SU-DHL-6 (cell line): ENCODE results near the gene ANGPTL5.
"Not testable (repeated sequence)": the region's sequence is repeated elsewhere in the genome, so short reads cannot be mapped to it uniquely, and the experiment has no call there.

Experiments
- H2AFZ ChIP-seq: fragments of 200-600 bp; sonication (generic); 2 replicates; pipeline ENCODE4 v1.6.1; 2014; ENCODE audit warnings: low read depth, mild to moderate bottlenecking, moderate library complexity, mixed read lengths, antibody characterized with exemption, low read length; ENCODE audit not compliant: severe bottlenecking
- H3F3A ChIP-seq: fragments of 200-600 bp; shearing (Covaris generic); 2 replicates; pipeline ENCODE4 v1.6.0; 2016; ENCODE audit warnings: antibody characterized with exemption, mild to moderate bottlenecking; ENCODE audit not compliant: insufficient read depth
- H3K27ac ChIP-seq: fragments of 200-600 bp; sonication (generic); 2 replicates; pipeline ENCODE4 v1.5.1; 2016; ENCODE audit warnings: low read depth, mild to moderate bottlenecking, low read length, moderate library complexity, mixed read lengths
- H3K27me3 ChIP-seq: fragments of 200-600 bp; sonication (generic), shearing (Covaris generic); 2 replicates; pipeline ENCODE4 v1.6.0; 2014; ENCODE audit warnings: mild to moderate bottlenecking, low read length
- H3K36me3 ChIP-seq: fragments of 200-600 bp; sonication (generic); 2 replicates; pipeline ENCODE4 v1.6.1; 2014; ENCODE audit warnings: mild to moderate bottlenecking, low read length, mixed read lengths
- H3K4me2 ChIP-seq: fragments of 300-600, 200-600 bp; shearing (Covaris generic), sonication (generic); 2 replicates; pipeline ENCODE4 v1.6.0; 2014; ENCODE audit warnings: low read length, low read depth, mild to moderate bottlenecking; ENCODE audit not compliant: poor library complexity, severe bottlenecking
- H3K4me3 ChIP-seq: fragments of 200-600 bp; sonication (generic); 2 replicates; pipeline ENCODE4 v1.5.1; 2014; ENCODE audit warnings: antibody characterized with exemption, low read length, mild to moderate bottlenecking, mixed read lengths; ENCODE audit not compliant: insufficient read depth, poor library complexity, severe bottlenecking
- H3K79me2 ChIP-seq: fragments of 200-600 bp; sonication (generic); 2 replicates; pipeline ENCODE4 v1.6.1; 2014; ENCODE audit warnings: mild to moderate bottlenecking, low read length, moderate library complexity; ENCODE audit not compliant: insufficient read depth
- H3K9ac ChIP-seq: fragments of 200-600 bp; sonication (generic); 2 replicates; pipeline ENCODE4 v1.7.0; 2014; ENCODE audit warnings: mild to moderate bottlenecking, low read length
- H3K9me2 ChIP-seq: fragments of 200-600 bp; sonication (generic); replicated peaks from 2 replicates; pipeline ENCODE4 v1.6.1; 2014; ENCODE audit warnings: low read length; ENCODE audit not compliant: insufficient read depth
- H3K9me3 ChIP-seq: fragments of 200-600 bp; sonication (generic); 2 replicates; pipeline ENCODE4 v1.6.1; 2014; ENCODE audit warnings: low read length, mixed read lengths; ENCODE audit not compliant: insufficient read depth
- H4K20me1 ChIP-seq: fragments of 200-600 bp; sonication (generic); 2 replicates; pipeline ENCODE4 v1.6.1; 2014; ENCODE audit warnings: low read depth, mild to moderate bottlenecking, antibody characterized with exemption, low read length, moderate library complexity, mixed read lengths
- EZH2phosphoT487 ChIP-seq: fragments of 200-600 bp; sonication (generic), shearing (Covaris generic); conservative IDR thresholded peaks from 2 replicates; pipeline ENCODE4 v1.6.1; 2018; ENCODE audit warnings: mild to moderate bottlenecking, antibody characterized with exemption, low read length, moderate library complexity, mixed read lengths
- TF ChIP-seq, protein P1 (sequence below): fragments of 200-600 bp; sonication (generic); IDR thresholded peaks from one replicate; pipeline ENCODE4 v1.5.1; 2017; ENCODE audit warnings: antibody characterized with exemption, mild to moderate bottlenecking, low read length, moderate library complexity; ENCODE audit not compliant: insufficient read depth, poor library complexity, severe bottlenecking

ANGPTL5 gene

DNA sequence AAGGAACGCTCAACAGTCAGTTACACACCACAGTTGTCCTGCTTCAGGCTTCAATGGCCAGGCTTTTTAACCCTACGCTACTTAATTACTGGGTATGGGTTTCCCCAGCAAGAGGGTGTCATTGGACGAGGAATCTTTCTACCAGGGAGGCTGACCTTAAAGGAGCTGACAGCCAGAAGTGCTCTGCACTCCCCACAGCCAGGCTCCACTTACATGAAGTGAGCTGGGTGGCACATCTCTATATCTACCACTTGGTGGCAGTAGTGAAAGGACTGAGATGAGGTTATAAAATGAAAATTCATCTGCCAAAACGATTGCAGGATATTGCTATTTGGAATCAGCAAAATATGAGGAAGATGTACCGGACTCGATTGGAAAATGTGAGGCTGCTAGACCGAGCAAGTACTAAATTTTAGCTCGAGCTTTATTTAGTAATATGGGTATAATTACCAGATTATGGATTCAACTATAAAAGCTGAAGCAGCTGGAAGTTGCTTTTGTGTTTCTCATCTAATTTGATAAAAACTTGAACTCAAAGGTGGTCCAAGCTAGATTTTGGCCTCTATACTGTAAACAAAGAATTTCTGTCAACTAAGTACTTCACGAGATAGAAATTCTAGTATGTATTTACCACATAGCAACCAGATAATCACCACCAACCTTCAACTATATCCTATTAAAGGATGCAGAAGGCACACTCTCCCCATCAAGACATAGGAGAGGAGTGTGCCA, 55.5 kb downstream of the ANGPTL5 start:
- H3K4me2 ChIP-seq, result no peak overlapping the region
- H3K36me3 ChIP-seq, result no peaks in the 10 kb centered on the region
- H3K4me3 ChIP-seq, result no peak overlapping the region
- H4K20me1 ChIP-seq, result no peaks in the 10 kb centered on the region
- H2AFZ ChIP-seq, result no peak overlapping the region
- H3K9me3 ChIP-seq, result no peaks in the 10 kb centered on the region
- H3K27me3 ChIP-seq, result no peaks in the 10 kb centered on the region
- H3K9me2 ChIP-seq, result no peaks in the 10 kb centered on the region
- no peak for TF ChIP-seq EZH2phosphoT487
- TF ChIP-seq, protein P1, sequence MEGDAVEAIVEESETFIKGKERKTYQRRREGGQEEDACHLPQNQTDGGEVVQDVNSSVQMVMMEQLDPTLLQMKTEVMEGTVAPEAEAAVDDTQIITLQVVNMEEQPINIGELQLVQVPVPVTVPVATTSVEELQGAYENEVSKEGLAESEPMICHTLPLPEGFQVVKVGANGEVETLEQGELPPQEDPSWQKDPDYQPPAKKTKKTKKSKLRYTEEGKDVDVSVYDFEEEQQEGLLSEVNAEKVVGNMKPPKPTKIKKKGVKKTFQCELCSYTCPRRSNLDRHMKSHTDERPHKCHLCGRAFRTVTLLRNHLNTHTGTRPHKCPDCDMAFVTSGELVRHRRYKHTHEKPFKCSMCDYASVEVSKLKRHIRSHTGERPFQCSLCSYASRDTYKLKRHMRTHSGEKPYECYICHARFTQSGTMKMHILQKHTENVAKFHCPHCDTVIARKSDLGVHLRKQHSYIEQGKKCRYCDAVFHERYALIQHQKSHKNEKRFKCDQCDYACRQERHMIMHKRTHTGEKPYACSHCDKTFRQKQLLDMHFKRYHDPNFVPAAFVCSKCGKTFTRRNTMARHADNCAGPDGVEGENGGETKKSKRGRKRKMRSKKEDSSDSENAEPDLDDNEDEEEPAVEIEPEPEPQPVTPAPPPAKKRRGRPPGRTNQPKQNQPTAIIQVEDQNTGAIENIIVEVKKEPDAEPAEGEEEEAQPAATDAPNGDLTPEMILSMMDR, result peak; percentile 76
- H3K27ac ChIP-seq, result no peak overlapping the region
- no peaks in the 10 kb centered on the region for H3K79me2 ChIP-seq
- H3F3A ChIP-seq, result no peaks in the 10 kb centered on the region
- H3K9ac ChIP-seq, result no peak overlapping the region

DNA sequence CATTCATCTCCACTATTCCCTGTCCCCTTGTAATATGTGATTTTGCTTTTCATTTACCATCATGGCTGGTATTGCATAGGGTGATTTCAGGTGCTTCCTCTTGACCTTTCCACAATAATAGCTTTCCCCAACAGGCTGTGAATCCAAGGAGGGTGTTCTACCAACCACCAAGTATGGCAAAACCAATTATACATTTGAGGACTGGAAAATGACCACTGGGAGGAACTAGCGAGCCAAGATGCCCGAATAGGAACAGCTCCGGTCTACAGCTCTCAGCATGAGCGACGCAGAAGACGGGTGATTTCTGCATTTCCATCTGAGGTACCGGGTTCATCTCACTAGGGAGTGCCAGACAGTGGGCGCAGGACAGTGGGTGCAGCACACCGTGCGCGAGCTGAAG, 64.1 kb downstream of the ANGPTL5 start:
- not testable (repeated sequence) for H3K27ac ChIP-seq, H3K9me3 ChIP-seq, H3K4me2 ChIP-seq, H3K9me2 ChIP-seq, H2AFZ ChIP-seq, H3K36me3 ChIP-seq, H3K27me3 ChIP-seq, H3K9ac ChIP-seq, H3K4me3 ChIP-seq, H4K20me1 ChIP-seq, H3F3A ChIP-seq, H3K79me2 ChIP-seq

DNA sequence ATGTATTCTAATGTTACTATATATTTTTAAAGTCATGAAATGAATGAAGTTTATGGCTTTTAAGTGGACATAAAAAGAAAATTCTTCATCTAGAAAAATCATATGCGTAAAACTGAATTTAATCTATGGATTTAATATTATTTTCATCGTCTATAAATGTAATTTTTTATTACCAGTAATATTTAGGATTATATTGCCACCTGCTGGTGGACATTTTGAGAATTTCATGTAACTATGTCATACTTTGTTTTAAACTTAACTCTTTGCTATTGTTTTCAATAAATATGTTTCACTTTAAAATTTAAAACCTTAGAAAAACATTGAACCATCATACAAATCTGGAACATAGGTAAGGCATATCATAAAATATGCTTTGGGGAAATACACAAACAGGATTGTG, 68.1 kb downstream of the ANGPTL5 start:
- Histone ChIP-seq H3K4me2 (no peak overlapping the region), H3K9ac (no peak overlapping the region), H3K4me3 (no peak overlapping the region), H2AFZ (no peak overlapping the region), H4K20me1 (no peaks in the 10 kb centered on the region), H3K27ac (no peak overlapping the region), H3K79me2 (no peaks in the 10 kb centered on the region), H3F3A (no peaks in the 10 kb centered on the region), H3K9me3 (no peaks in the 10 kb centered on the region), H3K27me3 (no peaks in the 10 kb centered on the region), H3K9me2 (no peaks in the 10 kb centered on the region), H3K36me3 (no peaks in the 10 kb centered on the region)
- no peak for TF ChIP-seq EZH2phosphoT487
- TF ChIP-seq, protein P1, result peak; percentile 34

DNA sequence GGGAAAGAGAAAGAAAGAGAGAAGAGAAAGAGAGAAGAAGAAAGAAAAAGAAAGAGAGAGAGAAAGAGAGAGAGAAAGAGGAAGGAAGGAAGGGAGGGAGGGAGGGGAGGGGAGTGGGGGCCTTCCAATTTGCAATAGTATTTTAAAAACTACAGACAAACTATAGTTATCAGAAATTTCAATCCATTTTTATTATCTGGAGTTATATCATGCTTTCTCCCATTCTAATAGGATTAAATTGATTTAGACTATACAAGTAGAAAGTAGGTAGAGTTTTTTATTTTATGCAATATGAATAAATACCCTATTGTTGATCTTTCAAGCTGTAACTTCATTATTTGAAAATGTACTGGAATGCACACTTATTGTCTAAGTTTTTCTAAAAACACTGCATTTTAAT, 71.7 kb downstream of the ANGPTL5 start:
- Histone ChIP-seq H3K4me2 (no peak overlapping the region), H3K79me2 (no peaks in the 10 kb centered on the region), H3F3A (no peaks in the 10 kb centered on the region), H3K9ac (no peak overlapping the region), H2AFZ (no peak overlapping the region), H3K36me3 (no peaks in the 10 kb centered on the region), H3K27me3 (no peaks in the 10 kb centered on the region), H3K4me3 (no peak overlapping the region), H3K27ac (no peak overlapping the region), H3K9me2 (no peaks in the 10 kb centered on the region), H3K9me3 (no peaks in the 10 kb centered on the region), H4K20me1 (no peaks in the 10 kb centered on the region)
- TF ChIP-seq, protein P1, result no peak
- no peak for TF ChIP-seq EZH2phosphoT487
